GM18861 (cell line): ENCODE measurements around the gene KATNAL1.

Experiments
- ATAC-seq: cut with Tn5 transposase; IDR thresholded peaks from one replicate; pipeline ENCODE4 v1.9.1; 2021; ENCODE audit not compliant: unreplicated experiment

Gene KATNAL1

GRCh38 chr13:30307194-30307970, at the start of gene KATNAL1:
Gene KATNAL1 (minus strand): TSS chr13:30307551. CDS start chr13:30283777, 23,774 bp downstream.
- ATAC-seq, result peak; percentile 37

DNA sequence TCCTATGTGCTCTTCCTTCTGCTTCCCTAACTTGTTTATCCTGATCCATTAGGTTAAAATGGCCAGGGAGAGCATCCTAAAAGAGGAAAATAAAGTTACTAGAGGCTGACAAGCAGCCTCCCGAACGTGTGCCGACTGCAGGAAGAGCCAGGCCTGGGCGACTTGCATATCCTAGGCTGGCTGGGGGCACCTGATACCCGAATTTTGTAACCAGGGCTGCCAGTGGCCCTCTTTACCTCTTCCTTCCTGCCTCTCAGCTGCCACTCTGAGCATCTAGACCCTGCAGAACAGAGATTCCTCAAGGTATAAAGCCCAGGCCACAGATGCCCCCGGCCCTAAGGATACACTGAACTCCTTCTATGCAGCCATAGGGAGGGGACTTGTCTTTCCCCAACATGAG, 48.5 kb upstream of the KATNAL1 start:
- no peak for ATAC-seq

GRCh38 chr13:30355384-30355699, 48.0 kb upstream of the KATNAL1 start:
- ATAC-seq, result no peak

- ATAC-seq, result no peak
Observed at GRCh38 chr13:30354493-30355383, 47.4 kb upstream of the KATNAL1 start.

DNA sequence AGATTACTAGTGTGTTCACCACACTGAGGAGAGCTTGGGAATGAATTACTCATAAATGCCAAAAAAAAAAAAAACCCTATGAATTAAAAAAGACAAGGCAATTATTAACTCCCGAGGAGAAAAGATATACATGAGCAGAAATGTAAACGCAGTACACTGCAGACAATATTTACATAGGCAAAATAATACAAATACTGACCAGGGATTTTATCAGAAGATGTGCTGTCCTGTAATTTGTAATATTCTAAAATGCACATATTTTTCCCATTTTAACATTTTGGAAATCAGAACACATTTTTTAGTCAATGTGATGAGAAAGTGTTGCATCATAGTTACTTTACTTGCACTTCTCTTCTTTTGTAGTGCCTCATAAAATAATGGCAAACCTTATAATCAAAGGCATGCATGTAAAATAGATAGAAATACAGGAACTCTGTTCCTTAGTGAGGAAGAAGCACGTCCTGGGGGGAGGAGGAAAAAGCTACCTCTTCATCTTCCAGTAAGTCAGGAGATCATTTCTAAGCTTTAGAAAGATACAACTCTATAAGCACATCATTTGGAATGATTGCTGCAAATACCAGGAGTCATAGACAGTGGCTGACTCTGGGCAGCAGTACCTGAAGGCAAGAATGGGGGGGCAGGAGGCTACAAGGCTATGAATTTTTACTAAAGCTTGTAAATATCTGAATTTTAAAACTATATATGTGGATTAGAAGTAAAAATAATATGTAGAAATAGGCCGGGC, 46.3 kb upstream of the KATNAL1 start:
- no peak for ATAC-seq

GRCh38 chr13:30353060-30353459, 45.7 kb upstream of the KATNAL1 start:
- ATAC-seq, result no peak

DNA sequence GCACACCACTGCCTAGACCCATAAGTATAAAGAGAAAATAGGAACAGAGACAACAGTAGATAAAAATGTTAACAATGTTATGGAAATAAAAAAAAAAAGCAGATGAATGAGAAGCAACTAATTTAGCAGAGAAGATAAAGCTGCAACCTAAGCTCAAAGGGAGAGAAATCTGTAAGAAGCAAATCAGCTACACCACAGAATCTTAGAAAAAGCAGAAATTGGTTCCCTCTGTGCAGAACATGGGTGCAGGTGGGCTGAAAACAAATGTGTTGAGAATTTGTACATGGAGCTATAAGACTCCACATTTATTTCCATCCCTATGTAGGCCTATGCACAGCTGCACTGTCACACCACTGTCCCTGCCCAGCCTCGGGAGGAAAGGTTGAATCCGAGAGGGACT, 44.8 kb upstream of the KATNAL1 start:
- ATAC-seq, result no peak

GRCh38 chr13:30346789-30347167, 39.4 kb upstream of the KATNAL1 start:
- ATAC-seq, result no peak

- ATAC-seq, result no peak
Observed at GRCh38 chr13:30346153-30346788, 38.9 kb upstream of the KATNAL1 start.

DNA sequence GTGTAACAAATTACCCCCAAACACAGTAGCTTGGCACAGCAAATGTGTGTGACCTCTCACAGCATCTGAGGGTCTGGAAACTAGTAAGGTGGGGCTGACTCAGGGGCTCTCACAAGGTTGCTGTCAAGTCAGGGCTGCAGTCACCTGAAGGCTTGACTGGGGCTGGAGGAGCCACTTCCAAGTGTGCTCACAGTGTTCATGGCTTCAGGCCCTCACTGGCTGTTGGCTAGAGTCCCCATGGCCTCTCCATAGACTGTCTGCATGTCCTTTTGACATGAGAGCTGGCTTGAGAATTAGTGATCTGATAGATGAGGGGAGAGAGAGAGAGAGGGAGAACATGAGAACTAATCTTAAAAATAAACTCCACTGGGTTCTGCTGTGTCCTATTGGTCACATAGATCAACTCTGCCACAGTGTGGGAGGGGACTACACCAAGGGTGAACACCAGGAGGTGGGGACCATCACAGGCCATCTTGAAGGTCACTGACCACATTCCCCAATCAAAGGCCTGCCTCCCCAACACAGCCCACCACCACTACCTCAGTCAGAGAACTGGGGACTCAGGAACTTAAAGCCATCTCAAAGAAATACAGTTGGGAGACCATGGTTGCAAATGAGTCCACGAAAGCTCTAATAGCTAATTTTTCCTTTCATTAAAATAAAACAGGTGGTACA, 38.2 kb upstream of the KATNAL1 start:
- no peak for ATAC-seq

- ATAC-seq, result no peak
Observed at GRCh38 chr13:30341815-30342570, 34.6 kb upstream of the KATNAL1 start.

DNA sequence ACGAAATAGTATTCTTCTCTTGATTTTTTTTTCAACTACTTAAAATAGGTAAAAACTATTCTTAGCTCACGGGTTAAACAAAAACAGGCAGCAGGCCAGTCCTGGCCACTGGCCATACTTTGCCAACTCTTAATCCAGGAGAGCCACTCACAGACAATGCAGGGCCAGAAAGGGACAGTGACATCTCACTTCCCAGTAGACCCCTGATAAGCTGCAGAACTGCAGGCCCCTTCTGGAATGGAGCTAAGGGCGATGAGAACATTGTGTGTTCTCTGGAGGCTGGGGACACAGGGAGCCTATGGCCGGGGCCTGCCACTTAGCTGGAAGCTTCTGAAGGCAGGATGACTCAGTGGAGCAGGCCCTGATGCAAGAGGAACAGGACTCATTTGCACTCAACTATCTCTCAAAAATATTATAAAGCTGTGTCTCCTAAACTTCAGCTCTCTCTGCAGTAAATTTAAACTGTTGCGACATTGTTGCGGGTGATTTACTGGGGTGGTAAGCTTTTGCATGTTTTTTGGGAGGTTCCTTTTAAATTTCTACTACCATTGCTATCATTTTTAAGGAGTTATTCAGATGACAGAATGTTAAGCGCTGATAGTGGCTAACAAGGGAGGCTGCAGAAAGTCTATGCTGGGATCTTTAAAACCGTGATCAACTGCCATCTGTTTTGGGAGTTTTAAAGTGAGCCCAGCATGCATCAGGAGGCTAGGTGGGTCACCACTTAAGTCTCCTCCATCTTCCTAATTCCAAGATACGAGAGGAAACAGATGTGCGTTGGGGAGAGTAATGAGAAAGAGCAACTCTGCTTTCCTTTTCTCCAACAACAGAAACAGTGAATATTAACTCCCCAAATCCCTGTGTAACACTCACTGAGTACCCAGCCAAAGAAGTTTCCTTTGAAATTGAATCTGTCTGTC, 33.2 kb upstream of the KATNAL1 start:
- ATAC-seq, result no peak

GRCh38 chr13:30339738-30340330, 32.5 kb upstream of the KATNAL1 start:
- ATAC-seq, result no peak

GRCh38 chr13:30338952-30339351, 31.6 kb upstream of the KATNAL1 start:
- ATAC-seq, result no peak

DNA sequence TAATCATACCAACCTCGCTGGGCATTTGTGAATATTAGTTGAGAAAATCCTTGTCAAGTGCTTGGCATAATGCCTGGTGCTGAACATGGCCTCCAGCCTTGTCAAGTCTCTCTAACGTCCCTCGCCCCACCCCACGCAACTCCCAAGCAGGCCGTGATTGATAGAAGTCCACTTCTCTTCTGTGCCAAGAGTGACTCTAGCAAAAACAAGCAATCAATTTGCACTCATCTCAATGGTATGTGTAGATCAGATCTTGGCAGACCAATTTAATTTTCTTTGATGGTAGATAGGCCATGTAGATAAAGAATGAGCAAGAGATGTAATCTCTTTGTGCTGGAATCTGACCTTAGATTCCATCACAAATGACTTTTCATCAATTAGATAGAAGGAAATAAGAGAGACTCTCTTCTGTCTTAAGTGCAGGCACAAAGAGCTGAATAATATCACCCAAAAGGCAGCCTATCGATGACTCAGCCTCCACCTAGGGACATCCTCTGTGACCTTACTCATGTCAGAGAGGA, 31.0 kb upstream of the KATNAL1 start:
- ATAC-seq, result no peak

DNA sequence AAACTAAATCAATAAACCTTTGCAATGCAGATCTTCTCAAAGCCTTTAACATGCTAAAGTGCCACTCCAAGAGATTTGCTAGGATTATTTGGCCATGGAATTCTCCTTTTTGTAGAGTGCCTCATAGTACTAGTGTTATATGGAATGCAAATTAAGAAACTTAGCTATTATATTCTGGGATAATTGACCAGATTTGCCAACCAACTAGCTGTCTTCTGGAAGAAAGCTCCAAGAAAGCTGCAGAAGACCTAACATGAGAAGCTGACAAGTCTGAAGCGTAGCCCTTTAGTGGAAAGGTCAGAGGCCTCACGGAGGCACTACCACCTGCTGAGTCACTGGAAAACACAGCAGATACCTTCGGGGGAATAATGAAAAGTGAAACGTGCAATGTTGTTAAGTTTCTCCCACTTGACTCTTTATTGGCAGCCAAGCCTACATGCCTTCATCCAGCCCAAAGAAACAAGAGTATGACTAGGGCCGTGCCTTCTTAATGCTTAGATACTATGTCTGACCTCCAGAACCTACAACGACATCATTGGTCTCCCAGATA, 29.8 kb upstream of the KATNAL1 start:
- ATAC-seq, result no peak

- no peak for ATAC-seq
Observed at GRCh38 chr13:30334663-30335386, 27.5 kb upstream of the KATNAL1 start.
